ENCODE results near the gene TEAD3.

TEAD3 gene

GRCh38 chr6:35474131-35474941, 22.5 kb downstream of the TEAD3 start:
- no peak for DNase-seq

- no peak for DNase-seq
Observed at GRCh38 chr6:35473850-35474130, 23.1 kb downstream of the TEAD3 start.

- no peak for DNase-seq
Observed at GRCh38 chr6:35473075-35473849, 23.6 kb downstream of the TEAD3 start.

GRCh38 chr6:35471836-35472345, 25.0 kb downstream of the TEAD3 start:
- DNase-seq, result no peak

GRCh38 chr6:35470663-35471120, 26.2 kb downstream of the TEAD3 start:
- no peak for DNase-seq

- no peak for DNase-seq
Observed at GRCh38 chr6:35469751-35470662, 26.9 kb downstream of the TEAD3 start.

GRCh38 chr6:35468980-35469750, 27.7 kb downstream of the TEAD3 start:
- DNase-seq, result no peak

- DNase-seq, result peak; percentile 68
Observed at GRCh38 chr6:35468181-35468979, 28.5 kb downstream of the TEAD3 start, which contains the start of gene RPL10A. Gene RPL10A (plus strand): TSS chr6:35468401. CDS start chr6:35468435, 34 bp downstream.

GRCh38 chr6:35465646-35466045, 31.2 kb downstream of the TEAD3 start:
- DNase-seq, result no peak

GRCh38 chr6:35463292-35463691, 33.6 kb downstream of the TEAD3 start:
- DNase-seq, result no peak

GRCh38 chr6:35461270-35461669, 35.6 kb downstream of the TEAD3 start:
- DNase-seq, result no peak

- no peak for DNase-seq
Observed at GRCh38 chr6:35457907-35458306, 39.0 kb downstream of the TEAD3 start.

- DNase-seq, result no peak
Observed at GRCh38 chr6:35454391-35455110, 42.3 kb downstream of the TEAD3 start.

- DNase-seq, result no peak
Observed at GRCh38 chr6:35453236-35453635, 43.6 kb downstream of the TEAD3 start.

GRCh38 chr6:35452183-35453090, 44.4 kb downstream of the TEAD3 start, which contains the start of gene FANCE:
Gene FANCE (plus strand): TSS chr6:35452338. CDS start chr6:35452546, 208 bp downstream.
- DNase-seq, result peak; percentile 37

- no peak for DNase-seq
Observed at GRCh38 chr6:35451354-35452182, 45.3 kb downstream of the TEAD3 start.

- DNase-seq, result no peak
Observed at GRCh38 chr6:35449287-35449881, 47.5 kb downstream of the TEAD3 start.

- DNase-seq, result no peak
Observed at GRCh38 chr6:35448191-35448590, 48.7 kb downstream of the TEAD3 start.

All from cortex of kidney (tissue), 1 donor.